NCI-H526 treated with DMSO at 0.1 percent for 48 hours (cell line): ENCODE data around the gene KLHL30.

Experiments used
- DNase-seq: peaks from one replicate; lab custom pipeline; 2025; lab: John Stamatoyannopoulos, UW

Gene KLHL30

DNA sequence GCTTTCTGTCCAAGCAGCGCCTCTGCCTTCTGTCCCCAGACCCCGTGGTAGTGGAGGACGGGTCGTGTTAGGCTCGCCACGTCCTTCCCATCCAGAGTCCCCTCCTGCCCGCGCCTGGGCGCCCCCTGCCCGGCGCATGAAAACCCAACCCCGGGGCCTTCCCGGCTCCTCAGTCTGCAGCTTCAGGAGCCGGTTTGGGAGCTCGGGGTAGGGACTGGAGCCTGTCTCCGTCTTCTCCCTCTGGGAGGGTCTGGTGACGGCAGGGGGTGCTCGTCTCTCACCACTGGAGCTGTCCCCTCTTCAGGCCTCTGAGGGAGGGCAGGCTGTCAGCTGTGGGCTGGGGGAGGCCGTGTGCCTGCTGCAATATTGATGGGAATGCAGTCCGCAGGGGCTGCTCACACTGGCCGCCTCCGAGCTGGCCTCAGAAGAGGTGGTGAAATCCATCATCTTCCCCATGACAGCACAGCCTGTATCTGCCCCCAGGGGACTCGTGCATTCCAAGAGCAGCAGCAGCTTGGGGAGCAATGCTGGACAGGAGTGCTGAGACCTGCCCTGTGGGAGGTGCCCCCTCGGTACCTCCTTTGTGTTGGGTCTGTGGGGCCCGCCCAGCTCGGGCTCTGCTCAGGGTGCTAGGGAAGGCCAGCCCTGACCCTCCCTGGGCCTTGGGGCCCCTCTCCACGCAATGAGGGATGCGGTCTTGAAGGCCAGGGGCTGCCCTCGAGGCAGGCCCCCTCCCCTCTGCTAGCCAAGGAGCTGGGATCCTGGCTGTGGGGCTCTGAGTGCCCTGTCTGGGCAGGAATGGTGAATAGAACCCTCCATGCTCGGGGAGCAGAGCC is 17.8 kb upstream of the KLHL30 start:
- peak; percentile 25 for DNase-seq

DNA sequence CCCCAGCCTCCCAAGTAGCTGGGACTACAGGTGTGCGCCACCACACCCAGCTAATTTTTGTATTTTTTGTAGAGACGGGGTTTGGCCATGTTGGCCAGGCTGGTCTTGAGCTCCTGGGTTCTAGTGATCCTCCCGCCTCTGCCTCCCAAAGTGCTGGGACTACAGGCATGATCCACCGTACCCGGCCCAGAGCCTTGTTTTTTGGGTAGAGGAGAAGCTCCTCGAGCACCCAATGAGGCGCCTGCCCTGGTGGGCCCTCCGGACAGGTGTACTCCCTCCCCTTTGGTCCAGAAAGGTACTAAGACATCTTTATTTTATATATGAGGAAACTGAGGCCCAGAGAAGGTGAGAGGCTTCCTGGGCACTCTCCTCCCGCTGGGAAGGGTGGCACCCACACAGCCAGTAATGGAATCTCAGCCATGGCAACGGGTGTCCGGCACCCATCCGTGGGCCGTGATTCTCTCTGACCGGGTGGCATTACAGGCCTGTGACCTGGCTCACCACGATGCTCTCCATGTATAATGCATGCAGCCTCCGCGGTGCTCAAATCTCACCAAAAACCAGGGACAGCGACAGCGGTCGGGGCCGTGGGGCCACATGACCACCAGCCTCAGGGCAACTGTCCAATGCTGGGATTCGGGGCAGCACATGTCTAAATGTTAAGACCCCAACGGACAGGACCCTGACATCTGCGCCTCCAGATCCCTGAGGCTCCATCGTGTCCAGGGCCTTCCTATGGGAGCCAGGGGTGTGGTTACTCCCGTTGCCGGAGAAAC is 16.8 kb upstream of the KLHL30 start:
- DNase-seq = no peak

DNA sequence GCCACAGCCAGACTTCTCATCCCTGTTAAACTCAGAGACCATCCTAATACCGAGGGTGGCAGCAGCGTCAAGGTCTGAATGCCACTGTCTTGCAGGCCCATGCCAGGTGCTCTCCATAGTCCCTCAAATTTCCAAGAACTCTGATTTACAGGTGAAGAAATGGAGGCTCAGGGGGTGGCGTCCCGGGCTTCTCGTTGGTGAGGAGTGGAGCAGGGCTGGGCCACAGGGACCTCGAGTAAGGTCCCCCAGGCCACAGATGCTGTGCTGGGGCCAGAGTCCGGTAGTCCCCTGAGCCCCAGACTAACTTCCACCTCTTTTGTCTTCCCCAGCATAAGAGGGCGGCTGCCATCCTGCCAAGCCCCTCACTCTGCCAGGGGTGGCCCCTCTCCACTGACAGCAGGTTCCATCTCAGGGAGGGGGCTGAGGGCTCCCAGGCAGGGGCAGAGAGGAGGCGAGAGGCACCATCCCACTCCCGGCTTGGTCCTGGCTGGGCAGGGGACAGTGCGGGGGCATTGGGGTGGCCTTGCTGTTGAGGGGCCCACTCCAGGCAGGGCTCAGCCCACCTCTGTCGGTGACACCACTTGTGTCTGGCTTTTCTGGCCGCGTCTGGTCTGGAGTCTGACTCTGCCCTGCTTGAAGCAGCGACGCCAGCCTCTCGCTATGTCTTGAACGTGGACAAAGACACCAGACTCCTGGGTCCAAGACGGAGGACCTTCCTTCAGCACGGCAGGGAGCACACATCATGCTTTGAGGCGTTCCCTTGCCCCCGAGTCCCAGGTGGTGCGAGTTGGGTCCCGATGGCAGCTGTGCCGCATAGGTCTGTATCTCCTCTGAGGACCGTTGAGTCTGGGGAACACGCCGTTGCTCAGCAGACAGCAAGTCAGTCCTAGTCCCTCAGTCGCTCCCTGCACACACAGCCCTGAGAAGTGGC is 15.9 kb upstream of the KLHL30 start:
- no peak for DNase-seq

DNA sequence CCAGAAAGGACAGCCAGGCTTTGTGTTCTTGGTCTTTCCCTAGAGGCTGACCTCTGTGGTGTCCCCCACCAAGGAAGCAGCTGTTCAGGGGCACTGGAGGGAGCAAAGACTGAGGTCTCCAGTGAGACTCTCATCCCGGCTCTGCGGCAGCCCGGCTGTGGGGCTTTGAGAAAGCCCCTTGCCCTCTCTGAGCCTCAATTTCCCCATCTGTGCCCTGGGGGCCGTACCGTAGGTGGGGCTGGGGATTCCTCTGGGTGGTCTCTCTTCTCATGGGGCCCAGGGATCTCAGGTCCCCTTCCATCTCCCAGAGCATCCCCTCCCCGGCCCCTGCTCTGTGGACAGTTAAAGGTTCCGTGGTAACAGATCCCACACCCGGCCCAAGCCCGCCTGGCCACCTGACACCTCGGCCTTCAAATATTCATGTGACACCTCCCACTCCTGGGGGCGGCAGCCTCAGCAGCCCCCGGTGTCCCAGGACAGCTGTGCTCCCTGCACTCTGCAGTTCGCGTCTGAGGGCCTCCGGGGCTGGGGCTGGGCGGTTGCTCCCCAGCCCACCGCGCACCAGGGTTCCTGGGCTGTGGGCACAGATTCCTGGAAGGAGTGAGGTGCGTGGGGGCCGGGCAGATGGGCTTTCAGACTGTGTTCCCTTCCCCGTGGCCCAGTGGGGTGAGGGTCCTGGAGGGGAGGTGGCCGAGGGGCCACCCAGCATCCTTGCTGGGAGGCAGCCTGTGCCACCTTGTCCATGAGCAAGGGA is 15.1 kb upstream of the KLHL30 start:
- no peak for DNase-seq

DNA sequence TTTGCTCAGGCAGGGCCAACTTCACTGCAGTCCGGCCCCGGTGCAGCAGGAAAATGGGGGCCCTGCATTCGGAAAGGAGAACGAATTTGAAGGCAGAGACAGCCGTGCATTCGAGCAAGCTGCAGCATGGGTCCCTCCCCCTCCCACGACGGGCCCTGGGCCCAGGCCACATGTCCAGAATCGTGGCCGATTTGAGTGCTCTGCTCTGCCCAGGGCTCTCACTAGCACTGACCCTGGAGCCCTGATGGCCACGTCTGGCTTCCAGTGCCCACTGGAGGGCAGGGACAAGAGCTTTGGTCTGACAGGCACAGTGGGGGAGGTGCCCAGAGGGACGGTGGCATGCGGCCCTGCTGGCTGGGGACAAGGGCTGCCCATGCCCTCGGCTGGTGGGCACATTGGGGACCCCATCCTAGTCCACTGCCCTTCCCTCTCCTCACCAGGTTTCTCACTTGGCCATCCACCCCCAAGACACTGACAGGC is 14.4 kb upstream of the KLHL30 start:
- DNase-seq = no peak

DNA sequence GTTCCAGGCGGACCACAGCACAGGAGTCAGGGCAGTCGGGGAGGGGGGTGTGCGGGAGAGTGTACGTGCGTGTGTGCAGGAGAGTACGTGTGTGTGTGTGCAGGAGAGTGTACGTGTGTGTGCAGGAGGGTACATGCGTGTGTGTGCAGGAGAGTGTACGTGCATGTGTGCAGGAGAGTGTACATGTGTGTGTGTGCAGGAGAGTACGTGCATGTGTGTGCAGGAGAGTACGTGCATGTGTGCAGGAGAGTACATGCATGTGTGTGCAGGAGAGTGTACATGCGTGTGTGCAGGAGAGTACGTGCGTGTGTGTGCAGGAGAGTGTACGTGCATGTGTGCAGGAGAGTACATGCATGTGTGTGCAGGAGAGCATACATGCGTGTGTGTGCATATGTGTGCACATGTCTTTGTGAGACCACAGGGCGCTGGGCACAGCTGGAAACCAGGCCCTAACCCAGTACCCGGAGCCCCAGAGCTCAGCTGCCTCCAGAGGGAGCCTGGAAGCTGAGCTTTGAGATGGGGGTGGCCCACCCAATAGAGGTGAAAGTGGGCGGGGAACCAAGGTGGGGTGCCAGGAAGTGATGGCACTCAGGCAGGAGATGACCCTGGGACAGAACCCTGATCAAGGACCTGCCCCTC is 13.9 kb upstream of the KLHL30 start:
- no peak for DNase-seq

DNA sequence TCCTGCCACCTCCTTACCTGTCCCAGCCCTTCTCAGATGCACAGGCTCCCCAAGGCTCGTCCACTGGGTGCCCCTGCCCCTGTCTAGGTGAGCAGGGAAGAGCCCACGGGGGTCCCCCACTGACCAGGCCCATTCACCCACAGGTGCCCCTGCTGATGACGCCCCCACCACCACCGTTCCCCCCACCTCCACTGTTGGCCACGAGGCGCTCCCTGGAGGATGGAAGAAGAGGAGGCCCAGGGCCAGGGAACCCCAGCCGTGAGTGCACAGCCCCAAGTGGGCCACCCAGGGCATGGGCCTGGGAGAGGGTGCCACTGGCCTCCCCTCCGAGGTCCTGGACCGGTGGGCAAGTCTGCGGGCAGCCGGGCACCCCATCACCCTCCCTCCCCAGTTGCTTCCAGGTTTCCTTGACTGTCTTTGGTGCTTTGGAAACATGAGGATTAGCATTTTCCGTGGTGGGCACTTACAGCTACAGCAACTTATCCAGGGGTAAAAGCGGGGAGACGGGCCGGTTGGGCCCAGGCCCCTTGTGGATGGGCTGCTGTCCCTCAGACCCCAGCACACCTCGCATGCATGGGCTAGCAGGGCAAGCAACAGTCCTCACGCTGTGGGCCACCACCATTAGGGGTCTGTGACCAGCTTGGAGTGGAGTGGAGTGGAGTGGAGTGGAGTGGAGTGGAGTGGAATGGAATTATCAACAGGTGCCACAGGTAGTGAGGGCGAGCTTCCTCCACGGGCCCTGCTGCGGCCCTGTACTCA is 13.2 kb upstream of the KLHL30 start:
- DNase-seq = no peak

DNA sequence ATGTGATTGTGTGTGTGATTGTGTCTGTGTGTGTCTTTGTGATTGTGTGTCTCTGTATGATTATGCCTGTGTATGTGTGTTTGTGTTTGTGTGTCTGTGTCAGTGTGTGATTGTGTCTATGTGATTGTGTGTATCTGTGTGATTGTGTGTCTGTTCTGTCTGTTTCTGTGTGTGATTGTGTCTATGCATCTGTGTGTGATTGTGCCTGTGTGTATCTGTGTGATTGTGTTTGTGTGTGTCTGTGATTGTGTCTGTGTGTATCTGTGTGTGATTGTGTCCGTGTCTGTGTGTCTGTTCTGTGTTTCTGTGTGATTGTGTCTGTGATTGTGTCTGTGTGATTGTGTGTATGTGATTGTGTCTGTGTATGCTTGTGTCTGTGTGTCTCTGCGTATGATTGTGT is 12.1 kb upstream of the KLHL30 start:
- DNase-seq = no peak

DNA sequence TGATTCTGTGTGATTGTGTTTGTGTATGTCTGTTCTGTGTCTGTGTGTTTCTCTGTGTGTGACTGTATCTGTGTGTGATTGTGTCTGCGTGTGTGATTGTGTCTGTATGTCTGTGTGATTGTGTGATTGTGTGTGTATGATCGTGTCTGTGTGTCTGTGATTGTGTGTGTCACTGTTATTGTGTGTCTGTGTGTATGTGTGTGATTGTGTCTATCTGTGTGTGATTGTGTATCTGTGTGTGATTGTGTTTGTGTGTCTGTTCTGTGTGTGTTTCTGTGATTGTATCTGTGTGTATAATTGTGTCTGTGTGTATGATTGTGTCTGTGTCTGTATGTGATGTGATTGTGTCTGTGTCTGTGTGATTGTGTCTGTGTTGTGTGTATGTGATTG is 11.7 kb upstream of the KLHL30 start:
- no peak for DNase-seq

DNA sequence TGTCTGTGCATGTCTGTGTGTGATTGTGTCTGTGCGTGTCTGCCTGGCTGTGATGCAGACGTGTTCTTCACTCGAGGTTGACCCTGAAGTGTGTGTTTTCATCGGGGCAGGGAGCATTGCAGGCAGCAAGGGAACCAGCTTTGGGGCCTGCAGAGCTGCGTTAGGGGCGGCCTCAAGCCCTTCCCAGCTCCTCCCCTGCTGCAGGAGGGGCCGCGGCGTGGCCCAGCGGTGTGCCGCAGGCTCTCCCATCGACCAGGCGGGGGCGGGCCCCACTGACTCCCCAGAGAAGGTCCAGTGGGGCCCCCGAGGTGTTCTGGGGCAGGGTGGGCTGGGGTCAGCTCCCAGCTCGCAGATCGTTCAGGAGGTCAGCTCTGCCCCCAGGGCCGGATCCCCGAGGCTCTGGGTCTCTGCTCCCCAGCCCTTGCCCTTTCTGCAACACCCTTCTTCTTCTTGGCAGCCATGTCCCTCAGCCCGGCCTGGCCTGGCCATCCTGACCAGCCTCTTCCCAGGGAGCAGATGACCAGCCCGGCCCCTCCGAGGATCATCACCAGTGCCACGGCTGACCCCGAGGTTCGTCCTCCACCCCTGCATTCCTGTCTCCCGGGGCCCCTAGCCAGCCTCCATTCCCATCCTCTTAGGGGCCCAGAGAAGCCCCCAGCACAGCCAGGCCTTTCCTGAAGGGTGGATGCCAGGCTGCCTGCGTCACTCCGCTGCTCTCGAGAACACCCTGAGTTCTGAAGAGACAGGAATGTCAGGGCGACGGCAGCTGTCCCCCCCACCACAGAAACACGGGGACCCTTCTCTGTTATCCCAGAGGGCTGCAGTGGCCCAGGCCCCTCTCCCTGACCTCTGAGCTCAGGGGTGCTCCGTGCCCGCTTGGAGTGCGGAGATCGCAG is 11.1 kb upstream of the KLHL30 start:
- DNase-seq = no peak

DNA sequence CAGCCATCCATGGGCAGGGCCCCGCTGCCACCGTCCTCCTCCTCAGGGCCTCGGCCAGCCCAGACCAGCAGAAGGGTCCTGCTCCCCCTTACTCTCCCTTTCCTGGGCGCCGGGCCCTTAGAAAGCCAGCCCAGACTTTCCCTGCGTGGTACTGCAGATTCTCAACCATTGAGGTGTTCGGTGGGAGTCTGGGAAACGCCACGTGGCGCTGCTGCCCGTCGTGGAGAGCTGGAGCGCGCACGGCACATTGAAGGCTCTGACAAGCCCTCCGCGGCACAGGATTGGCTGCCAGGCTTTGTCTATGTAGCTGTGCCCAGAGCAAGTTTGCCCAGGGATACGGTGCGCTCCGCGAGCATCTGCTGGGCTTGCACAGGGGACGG is 10.4 kb upstream of the KLHL30 start:
- DNase-seq = no peak

DNA sequence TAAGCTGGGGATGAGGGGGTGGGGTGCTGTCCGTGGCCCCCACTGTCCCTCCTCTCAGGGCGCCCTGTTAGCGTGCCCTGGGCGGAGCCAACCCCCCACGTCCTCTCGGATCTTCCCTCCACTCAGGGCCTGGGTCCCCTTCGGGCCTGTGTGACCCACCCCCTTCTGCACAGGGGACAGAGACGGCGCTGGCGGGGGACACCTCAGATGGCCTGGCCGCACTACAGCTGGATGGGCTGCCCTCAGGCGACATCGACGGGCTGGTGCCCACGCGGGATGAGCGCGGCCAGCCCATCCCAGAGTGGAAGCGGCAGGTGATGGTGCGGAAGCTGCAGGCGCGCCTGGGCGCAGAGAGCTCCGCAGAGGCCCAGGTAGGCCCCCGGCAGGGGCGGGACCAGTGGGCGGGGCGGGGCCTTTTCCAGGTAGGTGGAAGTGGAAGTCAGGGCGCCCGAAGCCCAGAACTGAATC is 9.9 kb upstream of the KLHL30 start:
- no peak for DNase-seq

DNA sequence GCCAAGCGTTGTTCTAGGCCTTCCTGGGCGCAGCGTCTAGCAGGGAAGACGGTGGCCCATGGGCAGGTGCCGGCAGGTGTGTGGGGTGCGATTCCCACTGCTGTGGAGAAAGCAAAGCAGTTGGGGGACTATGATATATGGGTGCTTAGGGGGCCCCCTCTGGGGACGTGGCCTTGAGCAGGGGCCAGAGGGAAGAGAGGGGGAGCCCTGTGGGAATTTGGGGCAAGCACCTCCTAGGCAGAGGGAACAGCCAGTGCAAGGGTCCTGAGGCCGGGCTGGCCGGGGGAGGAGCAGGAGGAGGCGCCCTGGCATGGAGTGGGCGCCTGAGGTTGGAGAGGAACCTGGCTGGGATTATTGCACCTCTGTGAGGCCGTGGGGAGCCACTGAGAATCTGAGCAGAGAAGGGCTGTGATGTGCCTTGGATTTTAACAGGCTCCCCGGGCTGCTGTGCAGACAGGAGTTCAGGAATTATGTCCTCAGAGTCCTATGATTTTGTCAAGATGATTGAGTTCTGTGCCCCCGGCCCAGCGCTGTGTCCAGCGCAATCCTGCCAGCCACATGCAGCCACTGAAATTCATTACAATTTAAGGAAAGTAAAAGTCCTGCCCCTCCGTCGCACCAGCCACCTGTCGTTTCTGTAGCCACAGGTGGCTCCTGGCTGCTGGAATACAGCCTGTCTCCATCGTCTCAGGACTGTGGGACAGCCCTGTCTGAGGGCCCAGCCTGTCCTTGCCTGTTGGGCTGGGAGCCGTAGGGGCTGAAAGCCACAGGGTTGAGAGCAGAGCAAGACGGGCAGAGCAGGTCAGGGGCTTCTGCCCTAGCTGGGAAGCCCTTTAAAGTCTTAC is 9.1 kb upstream of the KLHL30 start:
- no peak for DNase-seq

DNA sequence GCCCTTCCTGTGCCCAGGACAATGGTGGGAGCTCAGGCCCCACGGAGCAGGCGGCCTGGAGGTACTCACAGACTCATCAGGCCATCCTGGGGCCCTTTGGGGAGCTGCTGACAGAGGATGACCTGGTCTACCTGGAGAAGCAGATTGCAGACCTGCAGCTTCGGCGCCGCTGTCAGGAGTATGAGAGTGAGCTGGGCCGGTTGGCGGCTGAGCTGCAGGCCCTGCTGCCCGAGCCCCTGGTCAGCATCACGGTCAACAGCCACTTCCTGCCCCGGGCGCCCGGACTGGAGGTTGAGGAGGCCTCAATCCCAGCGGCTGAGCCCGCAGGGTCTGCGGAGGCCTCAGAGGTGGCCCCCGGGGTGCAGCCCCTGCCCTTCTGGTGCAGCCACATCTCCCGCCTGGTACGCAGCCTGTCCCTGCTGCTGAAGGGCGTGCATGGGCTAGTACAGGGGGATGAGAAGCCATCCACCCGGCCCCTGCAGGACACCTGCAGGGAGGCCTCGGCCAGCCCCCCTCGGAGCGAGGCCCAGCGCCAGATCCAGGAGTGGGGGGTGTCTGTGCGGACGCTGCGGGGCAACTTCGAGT is 8.3 kb upstream of the KLHL30 start:
- DNase-seq = no peak

DNA sequence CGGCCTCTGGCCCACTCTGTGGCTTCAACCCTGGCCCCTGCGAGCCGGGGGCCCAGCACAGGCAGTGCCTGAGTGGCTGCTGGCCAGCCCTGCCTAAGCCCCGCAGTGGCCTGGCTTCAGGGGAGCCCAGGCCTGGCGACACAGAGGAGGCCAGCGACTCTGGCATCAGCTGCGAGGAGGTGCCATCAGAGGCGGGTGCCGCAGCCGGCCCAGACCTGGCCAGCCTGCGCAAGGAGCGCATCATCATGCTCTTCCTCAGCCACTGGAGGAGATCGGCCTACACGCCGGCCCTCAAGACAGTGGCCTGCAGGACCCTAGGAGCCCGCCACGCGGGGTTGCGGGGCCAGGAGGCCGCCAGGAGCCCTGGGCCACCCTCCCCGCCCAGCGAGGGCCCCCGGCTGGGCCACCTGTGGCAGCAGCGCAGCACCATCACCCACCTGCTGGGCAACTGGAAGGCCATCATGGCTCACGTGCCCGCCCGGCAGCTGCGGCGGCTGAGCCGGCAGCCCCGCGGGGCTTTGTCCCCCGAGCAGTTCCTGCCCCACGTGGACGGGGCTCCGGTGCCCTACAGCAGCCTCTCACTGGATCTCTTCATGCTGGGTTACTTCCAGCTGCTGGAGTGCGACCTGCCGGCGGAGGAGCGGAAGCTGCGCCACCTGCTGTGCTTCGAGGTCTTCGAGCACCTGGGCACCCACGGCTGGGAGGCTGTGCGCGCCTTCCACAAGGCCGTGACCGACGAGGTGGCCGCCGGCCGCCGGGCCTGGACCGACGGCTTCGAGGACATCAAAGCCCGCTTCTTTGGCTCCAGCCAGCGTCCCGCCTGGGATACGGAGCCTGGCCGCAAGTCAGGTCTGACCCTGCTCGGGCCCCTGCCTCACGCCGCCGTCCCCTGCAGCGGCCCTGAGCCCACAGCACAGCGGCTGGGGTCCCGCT is 7.5 kb upstream of the KLHL30 start:
- DNase-seq = peak; percentile 49

DNA sequence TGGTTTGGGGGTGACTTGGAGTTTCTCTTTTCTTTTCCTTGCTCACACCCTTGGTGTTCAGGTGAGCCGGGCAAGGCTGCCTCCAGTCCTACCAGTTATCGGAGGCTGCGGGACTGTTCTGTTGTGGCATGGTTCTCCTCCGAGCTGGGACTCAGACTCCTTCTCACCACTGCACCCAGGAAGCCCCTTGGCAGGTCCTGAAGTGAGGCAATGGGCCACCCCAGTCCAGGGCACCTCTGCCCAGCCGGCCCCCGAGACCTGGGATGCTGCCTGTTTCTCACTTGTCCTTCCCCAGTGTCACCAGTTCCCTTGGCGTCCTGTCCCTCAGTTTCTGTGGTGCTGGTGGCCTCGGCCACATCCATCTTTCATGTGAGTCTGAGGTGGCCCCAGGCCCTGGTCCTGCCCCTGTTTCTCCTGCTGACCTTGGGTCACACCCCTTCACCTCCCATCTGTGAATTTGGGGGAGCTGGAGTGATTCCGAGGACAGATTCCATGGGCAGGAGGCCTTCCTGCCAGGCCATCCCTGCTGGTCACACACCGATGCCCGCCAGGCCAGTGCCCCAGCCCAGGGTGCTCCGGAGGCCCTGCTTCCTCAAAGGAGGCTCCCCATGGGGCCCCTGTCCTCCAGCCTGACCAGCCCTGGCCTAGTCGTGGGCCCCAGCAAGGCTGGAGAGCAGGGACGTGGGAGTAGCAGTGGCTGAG is 6.6 kb upstream of the KLHL30 start:
- no peak for DNase-seq
